NCI-H2227 (cell line): Measurements from ENCODE around the gene CACNA1I.

Experiments
- DNase-seq: peaks from one replicate; lab custom pipeline; 2025; ENCODE audit not compliant: unreplicated experiment; lab: John Stamatoyannopoulos, UW

Gene CACNA1I

DNA sequence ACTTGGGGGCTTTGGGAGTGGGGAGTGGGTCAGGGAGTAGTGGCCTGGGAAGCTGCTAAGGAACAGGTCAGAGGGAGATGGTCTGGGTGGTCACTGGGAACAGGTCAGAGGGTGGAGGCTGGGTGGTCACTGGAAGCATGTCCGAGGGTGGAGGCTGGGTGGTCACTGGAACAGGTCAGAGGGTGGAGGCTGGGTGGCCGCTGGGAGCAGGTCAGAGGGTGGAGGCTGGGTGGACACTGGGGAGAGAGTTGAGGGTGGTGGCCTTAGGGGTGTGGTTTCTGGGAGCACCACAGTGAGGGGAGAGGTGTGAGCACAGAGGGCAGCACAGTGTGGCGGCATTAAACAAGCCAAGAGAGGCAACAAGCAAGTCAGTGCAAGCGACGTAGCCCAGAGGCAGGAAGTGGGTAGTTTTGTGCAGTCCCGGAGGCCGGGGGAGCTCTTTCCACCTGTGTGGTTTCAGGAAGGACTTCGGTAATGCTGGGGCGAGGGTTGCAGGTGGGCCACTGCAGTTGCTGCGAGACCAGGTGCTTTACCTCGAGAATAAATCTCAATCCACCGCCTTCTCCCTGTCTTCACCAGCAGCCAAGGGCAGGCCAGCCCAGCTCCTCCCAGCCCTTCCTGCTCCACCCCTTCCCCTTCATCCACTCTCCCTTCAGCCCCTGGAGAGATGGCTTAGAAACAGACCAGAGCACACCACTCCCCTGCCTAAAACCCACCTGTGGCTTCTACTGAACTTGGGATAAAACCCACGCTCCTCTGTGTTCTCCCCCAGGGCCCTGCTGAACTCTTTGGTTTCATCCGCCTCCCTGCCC is 3.2 kb upstream of the CACNA1I start:
- DNase-seq = no peak

DNA sequence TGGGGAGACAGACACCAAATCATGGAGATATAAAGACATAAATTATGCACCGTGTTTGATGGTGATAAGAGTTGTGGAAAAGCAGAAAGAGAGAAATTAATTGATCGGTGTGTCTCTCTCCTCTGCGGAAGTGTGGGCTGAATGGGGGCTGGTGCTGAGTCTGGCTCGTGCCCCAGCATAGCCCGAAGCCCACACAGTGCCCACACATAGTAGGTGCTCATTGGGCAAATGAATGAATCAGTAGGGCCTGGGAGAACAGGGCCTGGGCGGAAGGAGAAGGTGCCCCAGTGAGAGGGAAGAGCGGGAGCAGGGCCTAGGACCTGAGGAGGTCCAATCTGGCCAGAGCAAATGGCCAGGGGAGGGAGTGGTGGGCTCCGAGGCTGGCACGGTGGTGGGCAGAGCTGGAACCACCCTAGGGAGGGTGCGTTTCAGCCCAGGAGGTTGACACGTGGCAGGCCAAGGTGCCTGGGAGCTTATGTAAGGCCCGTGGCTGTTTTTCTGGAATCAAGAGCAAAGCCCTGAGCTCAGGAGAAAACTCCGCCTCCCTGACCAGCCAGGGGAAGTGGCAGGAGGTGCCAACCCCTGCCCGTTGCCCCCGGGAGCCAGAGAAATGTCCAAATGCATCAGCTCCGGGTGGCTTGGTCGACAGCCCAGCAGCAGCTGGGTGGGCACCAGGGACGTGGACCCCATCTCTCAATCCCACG is 2.1 kb upstream of the CACNA1I start:
- no peak for DNase-seq

DNA sequence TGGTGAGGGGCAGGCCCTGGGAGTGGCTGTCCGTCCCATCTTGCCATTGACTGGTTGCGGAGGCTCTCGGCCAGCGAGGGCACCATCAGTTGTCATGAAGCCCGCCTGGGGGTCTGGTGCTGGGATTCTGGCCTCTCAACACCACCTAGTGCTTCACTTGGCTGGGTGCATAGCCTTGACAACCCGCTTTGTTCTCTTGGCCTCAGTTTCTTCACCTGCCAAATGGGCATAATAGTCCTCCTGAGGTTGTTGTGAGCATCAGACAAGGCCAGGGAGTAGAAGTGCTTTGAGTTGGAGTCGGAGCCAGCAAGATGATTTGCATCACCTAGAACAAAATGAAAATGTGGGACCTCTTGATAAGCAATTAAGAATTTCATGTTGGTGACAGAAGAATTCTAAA is 1.5 kb upstream of the CACNA1I start:
- DNase-seq = no peak

DNA sequence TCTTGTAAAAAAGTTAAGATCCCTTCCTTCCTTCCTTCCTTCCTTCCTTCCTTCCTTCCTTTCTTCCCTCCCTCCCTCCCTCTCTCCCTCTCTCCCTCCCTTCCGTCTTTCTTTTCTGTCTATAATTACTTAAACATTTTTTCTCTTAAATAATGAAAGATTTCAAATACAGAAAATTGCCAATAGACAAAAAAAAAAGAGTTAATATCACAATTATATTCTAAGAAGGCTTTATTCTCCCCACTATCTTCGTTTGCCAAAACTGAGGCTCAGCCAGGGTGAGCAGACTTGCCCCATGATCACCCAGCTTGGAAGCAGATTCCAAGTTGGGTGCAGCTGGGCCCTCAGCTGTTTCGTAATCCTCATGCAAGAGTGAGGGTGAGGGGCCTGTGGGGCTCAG is 327 bp upstream of the CACNA1I start:
- DNase-seq = no peak

DNA sequence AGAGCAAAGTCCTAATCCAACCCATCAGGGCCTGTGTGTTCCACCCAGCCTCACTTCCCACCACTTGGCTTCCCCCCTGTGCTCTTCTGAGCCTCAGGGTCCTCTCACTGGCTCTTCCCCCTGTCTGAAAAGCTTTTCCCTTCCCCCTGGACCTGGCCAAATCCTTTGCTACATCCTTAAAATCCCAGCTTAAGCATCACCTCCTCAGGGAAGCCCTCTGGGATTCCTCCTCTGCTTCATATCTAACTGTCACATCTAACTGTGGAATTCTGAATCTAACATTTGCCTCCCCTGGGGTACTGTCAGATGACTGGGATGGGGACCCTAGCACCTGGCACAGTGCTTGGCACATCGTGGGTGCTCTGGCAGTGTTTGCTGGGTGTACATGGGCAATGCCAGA is 985 bp downstream of the CACNA1I start:
- DNase-seq = no peak

DNA sequence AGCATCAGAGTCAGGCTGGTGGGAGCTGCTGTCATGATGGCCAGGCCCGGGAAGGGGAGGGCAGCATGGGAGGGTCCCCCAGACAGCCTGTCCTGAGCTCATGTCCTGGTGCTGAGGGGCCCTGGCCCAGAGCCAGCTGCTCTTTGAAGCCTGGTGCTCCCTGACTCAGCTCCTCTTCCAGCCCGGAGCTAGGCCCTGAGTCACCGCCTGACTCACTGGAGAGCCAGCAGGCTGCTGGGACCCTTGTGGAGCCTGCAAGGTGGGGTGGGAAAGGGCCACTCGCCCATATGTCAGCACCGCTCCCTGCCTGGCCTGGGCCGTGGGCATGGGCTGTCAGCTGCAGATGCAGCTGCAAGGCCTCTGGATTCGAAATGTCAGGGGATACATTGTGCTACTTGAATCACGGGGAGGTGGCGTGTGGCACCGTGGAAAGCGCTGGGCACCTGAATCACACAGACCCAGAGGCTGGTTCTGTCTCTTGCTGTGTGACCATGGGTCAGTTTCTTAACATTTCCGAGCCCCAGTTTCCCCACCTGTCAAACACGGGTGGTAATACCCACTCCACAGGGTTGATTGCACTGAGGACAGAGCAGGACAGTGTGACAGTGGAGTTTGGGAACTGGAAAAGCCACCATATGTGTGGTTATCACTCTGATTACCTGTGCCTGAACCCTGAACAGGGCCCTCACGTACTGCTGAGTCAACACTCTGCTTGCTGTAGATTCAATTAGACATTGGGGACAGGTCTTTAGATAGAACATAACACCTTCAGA is 4.4 kb downstream of the CACNA1I start:
- DNase-seq = no peak

DNA sequence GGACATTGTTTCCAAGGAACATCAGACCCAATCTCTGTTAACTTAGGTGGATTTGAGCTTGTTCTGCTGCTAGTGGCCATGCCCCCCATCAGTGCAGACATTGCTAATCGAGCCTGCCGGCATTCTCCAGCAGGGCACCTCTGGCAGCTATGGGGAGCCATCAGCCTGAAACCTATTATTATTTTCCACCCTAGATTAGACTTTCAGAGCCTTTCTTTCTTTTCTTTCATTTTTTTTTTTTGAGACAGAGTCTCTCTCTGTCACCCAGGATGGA is 4.9 kb downstream of the CACNA1I start:
- peak; percentile 10 for DNase-seq

DNA sequence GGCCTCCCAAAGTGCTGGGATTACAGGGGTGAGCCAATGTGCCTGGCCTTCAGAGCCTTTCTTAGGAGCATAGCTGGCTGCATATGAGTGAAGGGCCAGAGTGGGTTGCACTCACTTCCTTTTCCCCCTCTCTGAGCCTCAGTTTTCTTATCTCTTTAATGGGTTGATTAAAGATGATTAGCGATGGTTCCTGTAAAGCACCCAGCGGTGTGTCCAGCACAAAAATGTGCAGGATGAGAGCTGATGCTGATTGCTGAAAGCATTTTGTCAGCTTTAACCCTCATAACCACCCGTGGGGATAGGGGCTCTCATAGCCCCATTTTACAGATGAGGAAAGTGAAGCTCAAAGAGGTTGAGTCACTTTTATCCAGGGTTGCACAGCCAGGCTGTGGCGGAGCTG is 5.5 kb downstream of the CACNA1I start:
- no peak for DNase-seq

DNA sequence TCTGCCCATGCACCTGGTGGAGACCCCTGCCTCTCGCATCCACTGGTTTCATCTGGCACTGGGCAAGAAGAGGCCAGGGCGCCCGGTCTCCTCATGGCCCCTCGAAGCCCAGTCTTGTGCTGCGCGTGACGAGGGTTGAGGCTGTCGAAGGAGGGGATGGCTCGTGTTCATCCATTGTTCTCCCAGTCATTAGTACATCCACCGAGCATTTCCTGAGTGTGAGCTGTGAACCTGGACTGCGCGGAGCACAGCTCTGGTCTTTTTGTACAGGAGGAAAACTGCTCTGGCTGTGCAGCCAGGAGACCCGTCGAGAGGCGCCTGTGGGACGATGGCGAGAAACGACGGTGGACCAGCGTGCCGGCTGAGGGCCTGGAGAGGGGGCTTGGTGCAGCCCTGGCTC is 6.8 kb downstream of the CACNA1I start:
- DNase-seq = no peak

DNA sequence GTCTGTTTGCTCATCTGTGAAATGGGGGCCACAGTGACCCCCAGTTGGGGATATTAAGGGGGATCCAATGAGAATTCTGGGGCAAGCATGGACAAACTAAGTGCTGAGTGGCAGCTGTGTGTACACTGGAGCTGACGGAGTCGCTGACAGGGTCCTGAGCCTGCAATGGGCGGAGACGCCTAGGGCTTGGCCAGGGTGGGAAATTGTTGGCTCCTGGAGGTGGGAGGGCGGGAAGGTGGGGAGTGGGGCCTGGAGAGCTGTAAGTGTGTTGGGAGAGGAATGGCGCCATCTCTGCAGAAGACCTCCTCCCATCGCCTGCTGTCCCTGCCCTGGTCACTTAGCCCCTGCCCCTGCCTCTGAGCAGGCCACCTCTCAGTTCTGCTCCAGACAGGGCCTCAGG is 7.3 kb downstream of the CACNA1I start:
- no peak for DNase-seq

DNA sequence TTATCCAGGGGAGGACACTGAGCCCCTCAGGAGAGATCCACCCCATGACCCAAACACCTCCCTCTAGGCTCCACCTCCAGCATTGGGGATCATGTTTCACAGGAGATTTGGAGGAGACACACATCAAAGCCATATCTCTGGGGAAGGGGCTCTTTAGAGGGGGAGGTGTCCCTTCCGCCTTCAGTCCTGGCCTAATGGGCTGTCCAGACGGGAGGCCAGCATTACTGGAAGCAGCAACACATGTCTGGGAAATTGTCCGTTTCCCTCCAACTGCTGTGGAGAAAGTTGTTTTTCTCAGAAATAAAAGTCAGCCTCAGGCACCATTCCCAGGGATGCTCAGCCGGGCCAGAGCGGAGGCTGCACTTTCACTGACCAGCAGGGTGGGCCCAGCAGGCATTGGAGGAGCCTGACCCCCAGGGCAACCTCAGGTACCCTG is 9.5 kb downstream of the CACNA1I start:
- DNase-seq = no peak

DNA sequence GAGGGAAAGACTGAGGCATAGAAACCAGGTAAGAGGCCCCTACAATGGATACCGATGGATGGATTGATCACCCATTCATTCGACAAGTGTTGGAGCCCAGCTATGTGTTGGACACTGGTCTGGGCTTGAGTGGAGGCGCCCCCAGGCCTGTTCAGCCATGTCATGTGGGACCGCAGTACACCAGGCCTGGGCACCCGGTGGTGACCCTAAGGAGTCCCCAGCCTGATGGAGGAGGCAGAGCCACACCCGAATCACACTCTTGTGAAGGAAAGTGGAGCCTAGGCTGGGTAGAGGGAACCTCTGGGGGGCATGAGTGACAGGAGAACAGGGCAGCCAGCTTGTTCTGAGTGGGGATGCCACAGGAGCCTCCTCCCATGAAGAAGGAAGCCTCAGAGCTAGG is 10.2 kb downstream of the CACNA1I start:
- no peak for DNase-seq

DNA sequence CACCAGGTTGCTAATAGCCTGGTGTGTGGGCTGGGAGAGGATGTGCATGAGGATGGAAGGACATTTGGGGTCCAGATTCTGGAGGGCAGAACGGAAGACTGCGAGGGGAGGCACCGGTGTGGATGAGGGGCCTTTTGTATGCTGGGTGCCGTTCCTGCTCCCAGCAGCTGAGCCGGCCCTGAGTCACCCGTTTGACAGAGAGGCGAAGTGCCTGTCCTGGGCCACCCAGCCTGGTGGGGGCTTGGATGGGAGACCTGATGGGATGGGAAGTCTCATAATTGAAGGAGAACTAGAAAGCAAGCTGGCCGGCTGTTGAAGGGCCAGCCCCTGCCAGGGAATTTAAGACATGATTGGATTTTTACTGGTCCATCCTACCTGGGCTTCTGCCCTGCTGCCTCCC is 10.8 kb downstream of the CACNA1I start:
- DNase-seq = no peak

DNA sequence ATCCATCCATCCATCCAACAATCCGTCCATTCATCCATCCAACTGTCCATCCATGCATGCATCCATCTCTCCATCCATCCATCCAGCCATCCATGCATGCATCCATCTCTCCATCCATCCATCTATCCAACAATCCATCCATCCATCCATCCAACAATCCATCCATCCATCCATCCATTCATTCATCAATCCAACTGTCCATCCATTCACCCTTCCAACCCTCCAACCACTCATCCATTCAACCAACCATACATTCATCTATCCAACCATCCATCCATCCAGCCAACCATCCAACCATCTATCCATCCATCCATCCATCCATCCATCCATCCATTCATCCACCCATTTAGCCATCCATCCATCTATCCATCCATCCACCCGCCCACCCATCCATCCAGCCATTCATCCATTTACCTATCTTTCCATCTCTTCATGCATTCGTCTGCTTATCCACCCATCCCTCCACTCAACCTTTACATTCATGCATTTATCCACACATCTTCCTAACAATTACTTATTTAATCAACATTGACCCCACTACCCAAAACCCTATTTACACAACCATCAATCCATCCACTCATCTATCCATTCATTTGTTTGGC is 12.6 kb downstream of the CACNA1I start:
- no peak for DNase-seq

DNA sequence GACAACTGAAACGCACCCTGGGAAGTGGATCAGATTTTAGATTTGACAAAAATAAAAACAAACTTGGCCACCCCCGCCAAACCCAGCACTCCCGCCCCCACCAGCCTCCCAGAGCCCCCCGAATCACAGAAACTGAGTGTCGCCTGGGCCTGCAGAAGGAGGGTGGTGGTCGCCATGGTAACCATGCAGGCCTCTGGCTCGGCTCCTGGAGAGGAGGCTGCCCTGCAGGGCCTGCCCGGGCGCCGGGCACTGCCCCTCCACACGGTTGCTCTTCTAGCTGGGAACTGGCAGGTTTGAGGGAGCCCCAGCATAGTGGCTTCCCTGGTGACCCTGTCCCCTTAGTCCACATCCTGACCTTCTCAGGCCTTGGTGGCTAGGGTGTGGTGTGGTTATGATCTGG is 19.3 kb downstream of the CACNA1I start:
- peak; percentile 4 for DNase-seq

DNA sequence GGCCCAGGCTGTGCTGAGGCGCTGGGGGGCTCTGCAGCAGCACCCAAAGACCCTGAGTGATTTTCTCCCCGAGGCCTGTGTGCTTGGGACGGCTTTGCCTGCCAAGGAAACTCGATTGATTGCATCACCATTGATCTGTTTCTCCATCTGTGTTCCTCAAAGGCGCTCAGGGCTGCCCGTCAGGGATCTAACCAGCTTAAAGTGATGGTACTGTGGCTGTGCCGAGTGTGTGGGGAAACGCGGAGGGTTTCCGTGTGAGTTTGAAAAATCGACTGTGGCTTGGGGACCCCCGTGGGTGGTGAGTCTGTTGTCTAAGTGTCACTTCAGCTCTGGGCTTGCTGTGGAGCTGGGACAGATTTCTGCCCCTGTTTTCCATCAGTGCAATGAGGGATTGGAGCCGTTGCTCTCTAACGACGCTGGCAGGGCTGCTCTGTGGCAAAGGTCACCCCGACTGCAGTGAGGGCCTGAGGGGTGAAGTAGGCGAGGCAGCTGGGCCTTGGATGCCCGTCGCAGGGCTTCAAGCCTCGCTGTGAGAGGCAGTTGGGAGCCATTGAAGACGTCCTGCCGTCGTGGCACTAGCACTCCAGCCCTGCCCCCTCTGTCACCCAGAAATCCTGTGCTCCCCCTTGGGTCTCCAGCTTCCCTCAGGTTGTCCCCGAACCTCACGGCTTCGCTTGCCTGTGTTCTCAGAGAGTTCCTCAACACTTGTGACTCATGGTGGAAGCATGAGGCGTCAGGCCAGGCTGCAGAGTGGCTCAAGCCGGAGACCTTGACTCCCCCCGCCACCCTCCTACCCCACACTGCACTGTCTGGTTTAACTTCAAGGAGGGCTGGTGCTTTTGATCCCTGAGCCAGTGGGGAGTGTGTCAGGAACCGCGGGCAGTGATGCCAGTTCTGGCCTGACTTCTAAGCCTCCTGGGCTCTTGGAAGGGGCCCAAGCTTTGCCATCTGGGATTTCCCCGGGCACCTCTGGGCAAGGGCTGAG is 21.8 kb downstream of the CACNA1I start:
- DNase-seq = no peak

DNA sequence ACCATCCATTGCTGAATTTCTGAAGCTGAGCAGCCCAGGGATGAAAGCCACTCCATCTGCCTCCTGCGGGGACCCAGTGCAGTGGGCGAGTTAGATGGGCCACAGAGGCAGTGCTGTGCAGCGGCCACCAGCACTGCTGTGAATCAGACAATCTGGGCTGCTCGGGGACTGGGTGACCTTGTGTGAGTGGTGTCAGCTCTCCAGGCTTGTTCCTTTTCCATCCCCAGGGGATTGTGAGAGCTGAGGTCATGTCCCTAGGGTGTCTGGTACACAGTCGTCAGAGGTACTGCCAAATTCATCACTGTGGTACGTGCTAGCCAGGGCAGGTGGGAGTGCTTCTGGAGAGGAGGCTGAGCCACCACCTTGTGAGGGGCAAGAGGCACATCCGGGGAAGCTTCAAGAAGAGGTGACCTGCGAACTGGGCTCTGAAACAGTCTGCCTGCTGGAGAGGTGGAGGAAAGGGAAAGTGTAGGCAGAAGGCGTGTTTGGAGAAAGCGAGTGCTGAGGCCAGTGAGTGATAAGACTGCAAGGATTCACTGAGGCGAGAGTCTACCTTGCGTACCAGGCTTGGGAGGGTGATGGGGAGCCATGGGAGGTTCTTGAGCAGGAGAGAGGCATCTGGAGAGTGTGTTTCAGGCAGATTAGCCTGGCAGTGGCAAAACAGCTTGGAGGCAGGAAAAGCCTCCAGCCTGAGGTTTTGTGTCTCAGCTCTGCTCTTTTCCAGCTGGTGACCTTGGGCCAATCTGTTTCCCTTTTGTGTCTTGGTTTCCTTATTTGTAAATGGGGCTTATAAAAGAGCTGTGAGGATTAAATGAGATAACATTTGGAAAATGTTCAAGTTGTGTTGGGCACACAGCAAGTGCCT is 22.7 kb downstream of the CACNA1I start:
- no peak for DNase-seq

DNA sequence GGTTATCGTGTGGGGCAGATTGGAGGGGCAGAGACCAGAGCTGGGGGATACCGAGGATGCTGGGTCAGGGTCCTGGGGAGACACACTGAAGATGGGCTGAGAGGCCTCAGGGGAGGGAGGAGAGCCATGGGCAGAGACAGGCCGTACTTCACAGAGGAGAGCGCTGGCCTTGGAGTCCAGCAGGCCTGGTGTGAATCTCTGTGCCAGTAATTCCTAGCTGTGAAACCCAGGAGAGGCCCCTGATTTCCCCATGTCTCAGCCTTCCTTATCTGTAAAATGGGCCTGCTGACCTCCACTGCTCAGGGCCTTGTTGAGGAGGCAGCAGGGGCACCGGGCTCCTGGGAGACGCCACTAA is 23.4 kb downstream of the CACNA1I start:
- no peak for DNase-seq

DNA sequence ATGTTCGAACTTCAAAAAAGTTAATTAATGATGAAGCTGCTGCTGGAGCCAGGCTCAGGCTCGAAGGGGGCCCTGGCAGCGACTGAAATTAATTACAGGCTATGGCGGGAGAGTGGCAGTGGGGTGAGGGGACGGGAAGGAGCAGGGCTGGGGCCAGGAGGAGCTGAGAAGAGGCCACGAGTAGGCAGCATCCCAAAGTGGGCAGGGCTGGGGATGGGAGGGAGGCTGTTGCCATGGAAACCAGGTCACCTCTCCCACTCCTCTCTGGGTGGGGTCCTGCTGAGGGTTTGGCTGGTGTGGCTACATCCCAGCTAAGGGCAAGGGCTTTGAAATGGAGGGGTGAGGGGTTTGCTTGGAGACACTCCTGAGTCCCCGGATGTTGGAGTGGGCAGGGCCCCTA is 23.9 kb downstream of the CACNA1I start:
- DNase-seq = peak; percentile 31
